ENCODE measurements around the gene TRAF6. TPM values are rescaled to one million over a fixed set of nuclear protein-coding genes. Genes with fewer than 3 reads are reported as not detected.

TRAF6 gene
- total RNA-seq, 4 donors from 2014 or later: 9.8 to 14.4 (median 11.3) TPM

DNA sequence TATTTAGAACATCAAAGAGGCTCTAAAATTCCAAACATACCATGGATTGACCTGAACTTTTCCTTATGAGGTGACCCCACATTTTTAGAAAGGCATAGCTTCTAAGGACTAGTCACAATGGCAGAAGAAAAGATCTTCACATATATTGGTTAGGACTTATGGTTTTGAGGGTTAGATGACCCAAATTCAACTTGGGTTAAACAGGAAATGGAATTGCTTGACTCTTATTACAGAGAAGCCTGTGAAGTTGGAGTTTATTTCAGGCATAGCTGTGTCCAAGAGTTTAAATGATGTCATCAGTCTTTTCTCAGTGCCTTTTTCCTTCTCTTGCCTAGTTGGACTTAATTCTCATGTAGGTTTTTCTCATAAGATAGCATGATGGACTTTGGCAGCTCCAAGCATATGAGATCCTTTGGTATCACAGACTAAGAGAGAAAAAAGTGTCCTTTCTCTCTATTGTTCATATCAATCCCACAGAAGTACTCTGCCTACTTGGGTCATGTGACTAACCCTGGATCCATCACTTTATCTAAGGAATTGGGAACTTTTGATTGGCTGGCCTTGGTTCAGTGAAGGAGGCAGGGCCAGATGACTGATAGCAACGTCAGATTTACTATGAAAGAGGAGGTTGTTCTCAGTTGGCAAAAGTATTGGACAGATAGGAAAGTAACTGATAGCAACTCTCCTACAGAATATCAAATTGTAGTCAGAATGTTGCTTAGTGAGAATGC, 40.5 kb upstream of the TRAF6 start:
- no peak for TF ChIP-seq POLR2A (IDR thresholded peaks at IDR 0.05)
- TF ChIP-seq, protein P1, sequence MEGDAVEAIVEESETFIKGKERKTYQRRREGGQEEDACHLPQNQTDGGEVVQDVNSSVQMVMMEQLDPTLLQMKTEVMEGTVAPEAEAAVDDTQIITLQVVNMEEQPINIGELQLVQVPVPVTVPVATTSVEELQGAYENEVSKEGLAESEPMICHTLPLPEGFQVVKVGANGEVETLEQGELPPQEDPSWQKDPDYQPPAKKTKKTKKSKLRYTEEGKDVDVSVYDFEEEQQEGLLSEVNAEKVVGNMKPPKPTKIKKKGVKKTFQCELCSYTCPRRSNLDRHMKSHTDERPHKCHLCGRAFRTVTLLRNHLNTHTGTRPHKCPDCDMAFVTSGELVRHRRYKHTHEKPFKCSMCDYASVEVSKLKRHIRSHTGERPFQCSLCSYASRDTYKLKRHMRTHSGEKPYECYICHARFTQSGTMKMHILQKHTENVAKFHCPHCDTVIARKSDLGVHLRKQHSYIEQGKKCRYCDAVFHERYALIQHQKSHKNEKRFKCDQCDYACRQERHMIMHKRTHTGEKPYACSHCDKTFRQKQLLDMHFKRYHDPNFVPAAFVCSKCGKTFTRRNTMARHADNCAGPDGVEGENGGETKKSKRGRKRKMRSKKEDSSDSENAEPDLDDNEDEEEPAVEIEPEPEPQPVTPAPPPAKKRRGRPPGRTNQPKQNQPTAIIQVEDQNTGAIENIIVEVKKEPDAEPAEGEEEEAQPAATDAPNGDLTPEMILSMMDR (IDR thresholded peaks at IDR 0.05 in 4 of 5, conservative IDR thresholded peaks at IDR 0.05 in 1 of 5): no peak
- H3K27ac ChIP-seq: no peak overlapping the region
- intact Hi-C loops (cut with DNase I; ENCODE audit: low total_unique reads): no loop called here
- no peaks in the 10 kb centered on the region for H3K27me3 ChIP-seq
- no peak for ATAC-seq
- DNase-seq: no peak
- H3K9me3 ChIP-seq: no peaks in the 10 kb centered on the region
- no peaks in the 10 kb centered on the region for H3K4me1 ChIP-seq
- no peaks in the 10 kb centered on the region for H3K36me3 ChIP-seq
- no peak overlapping the region for H3K4me3 ChIP-seq
- in situ Hi-C loops (cut with MboI; ENCODE audit: low sequenced_read_pairs in 4 of 4): no loop called here

DNA sequence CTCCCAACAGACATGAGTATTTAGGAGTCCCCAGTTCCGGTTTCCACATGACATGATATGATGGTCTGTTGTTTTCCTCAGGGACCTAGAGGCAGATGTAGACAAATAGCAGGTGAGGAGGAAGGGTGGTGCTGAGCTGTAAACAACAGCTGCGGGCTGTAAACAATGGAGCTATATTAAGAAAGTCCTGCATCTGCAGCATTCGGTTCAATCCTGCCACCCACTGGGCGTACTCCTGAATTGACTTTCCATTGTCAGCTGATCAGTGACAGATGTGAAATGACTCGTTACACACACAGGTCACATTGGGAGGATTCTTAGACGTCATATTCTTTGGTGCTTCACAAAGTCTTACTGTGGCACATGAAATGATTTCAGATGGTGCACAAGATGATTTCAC, 30.9 kb upstream of the TRAF6 start:
- Histone ChIP-seq H3K36me3 (no peaks in the 10 kb centered on the region), H3K4me1 (peaks cover 0 to 6% of the 10 kb centered on the region in 2 donors), H3K9me3 (no peaks in the 10 kb centered on the region), H3K27ac (peak overlapping the region in 1 of 4 donors; percentile 32), H3K4me3 (no peak overlapping the region), H3K27me3 (no peaks in the 10 kb centered on the region)
- DNase-seq (peak; percentile 7 to 57), ATAC-seq (peak; percentile 88 to 94)
- intact Hi-C loops (cut with DNase I; ENCODE audit: low total_unique reads) (no loop called here), in situ Hi-C loops (cut with MboI; ENCODE audit: low sequenced_read_pairs in 4 of 4) (no loop called here)
- no peak for TF ChIP-seq POLR2A (IDR thresholded peaks at IDR 0.05)
- TF ChIP-seq, protein P1 (IDR thresholded peaks at IDR 0.05 in 4 of 5, conservative IDR thresholded peaks at IDR 0.05 in 1 of 5): peak in 4 of 5 experiments; percentile 15 to 36 (median 26)

DNA sequence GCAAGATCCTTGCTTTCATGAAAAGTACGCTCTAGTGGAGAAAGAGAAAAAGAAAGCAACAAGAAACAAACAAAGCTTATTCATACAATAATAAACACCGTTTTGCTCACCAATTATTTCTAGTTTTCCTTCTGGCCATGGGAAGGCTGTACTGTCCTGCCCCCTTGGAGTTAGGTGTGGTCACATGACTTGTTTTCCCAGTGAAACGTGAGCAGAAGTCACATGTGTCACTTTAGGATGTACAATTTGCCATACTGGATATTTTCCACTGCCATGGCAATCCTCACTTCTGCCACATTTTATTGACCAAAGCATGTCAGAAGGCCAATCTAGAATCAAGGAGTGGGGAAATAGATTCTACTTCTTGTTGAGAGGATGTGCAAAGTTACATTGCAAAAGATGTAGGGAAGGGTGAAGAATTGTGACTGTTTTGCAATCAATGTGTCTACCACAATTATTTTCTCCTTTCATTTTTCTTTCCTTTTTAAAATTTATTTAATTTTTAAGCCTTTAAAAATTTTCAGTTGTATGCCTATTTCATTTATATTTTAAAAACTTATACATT, 24.3 kb upstream of the TRAF6 start:
- intact Hi-C loops (cut with DNase I; ENCODE audit: low total_unique reads) (no loop called here), in situ Hi-C loops (cut with MboI; ENCODE audit: low sequenced_read_pairs in 4 of 4) (no loop called here)
- no peak overlapping the region for H3K4me3 ChIP-seq
- H3K36me3 ChIP-seq: no peaks in the 10 kb centered on the region
- H3K9me3 ChIP-seq: no peaks in the 10 kb centered on the region
- H3K27ac ChIP-seq: no peak overlapping the region
- DNase-seq (no peak), ATAC-seq (no peak)
- H3K4me1 ChIP-seq: no peaks in the 10 kb centered on the region
- TF ChIP-seq POLR2A (IDR thresholded peaks at IDR 0.05): no peak
- TF ChIP-seq, protein P1 (IDR thresholded peaks at IDR 0.05 in 4 of 5, conservative IDR thresholded peaks at IDR 0.05 in 1 of 5): no peak
- no peaks in the 10 kb centered on the region for H3K27me3 ChIP-seq

DNA sequence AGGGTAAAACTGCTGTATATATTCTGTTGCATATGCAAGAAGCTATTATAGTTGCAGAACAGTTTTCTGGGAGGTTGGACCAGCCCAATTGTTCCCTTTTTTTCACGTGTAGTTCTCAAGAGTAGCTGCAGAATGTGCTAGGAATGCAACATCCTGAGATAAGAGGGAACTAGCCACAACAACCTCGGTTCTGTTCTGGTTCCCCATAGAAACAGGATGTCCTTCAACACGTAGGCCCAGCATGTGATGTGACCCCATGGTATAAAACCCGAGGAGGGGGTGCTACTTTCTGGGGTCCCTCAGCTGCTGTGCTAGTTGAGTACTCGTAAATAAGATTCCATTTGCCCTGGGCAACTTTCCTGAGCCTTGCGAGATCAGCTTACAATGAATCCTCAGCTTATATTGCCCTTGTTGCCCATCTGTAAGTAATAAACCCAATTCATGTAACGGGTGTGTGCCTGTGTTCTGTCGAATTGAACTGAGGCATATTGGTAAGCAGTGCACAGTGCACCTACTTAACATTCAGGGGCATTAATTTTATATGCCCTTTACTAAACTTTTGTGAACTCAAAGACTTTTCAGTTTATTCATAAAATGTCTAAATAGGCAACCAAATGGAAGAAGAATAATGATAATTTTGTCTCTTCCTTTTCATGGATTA, 23.0 kb upstream of the TRAF6 start:
- DNase-seq (no peak), ATAC-seq (no peak)
- Histone ChIP-seq H3K4me1 (no peaks in the 10 kb centered on the region), H3K4me3 (no peak overlapping the region), H3K9me3 (no peaks in the 10 kb centered on the region), H3K36me3 (no peaks in the 10 kb centered on the region), H3K27me3 (no peaks in the 10 kb centered on the region), H3K27ac (no peak overlapping the region)
- in situ Hi-C loops (cut with MboI; ENCODE audit: low sequenced_read_pairs in 4 of 4) (no loop called here), intact Hi-C loops (cut with DNase I; ENCODE audit: low total_unique reads) (no loop called here)
- TF ChIP-seq POLR2A (IDR thresholded peaks at IDR 0.05): no peak
- TF ChIP-seq, protein P1 (IDR thresholded peaks at IDR 0.05 in 4 of 5, conservative IDR thresholded peaks at IDR 0.05 in 1 of 5): no peak

All from gastrocnemius medialis (tissue), 4 donors.